DOHH2 (cell line): ENCODE measurements around the gene PEPD.

Experiments
- H3F3A ChIP-seq: fragments of 200-600 bp; sonication (generic), shearing (Covaris generic); 2 replicates; pipeline ENCODE4 v1.6.0; 2016; ENCODE audit warnings: antibody characterized with exemption, mild to moderate bottlenecking; ENCODE audit not compliant: control insufficient read depth, insufficient read depth
- H3K27ac ChIP-seq: fragments of 200-600 bp; sonication (generic); 2 replicates; pipeline ENCODE4 v1.5.1; 2014; ENCODE audit warnings: low read depth, mild to moderate bottlenecking, low read length, moderate library complexity
- H3K27me3 ChIP-seq: fragments of 200-600 bp; sonication (generic); 2 replicates; pipeline ENCODE4 v1.6.1; 2014; ENCODE audit warnings: mild to moderate bottlenecking, low read length, mixed read lengths; ENCODE audit not compliant: control insufficient read depth
- H3K36me3 ChIP-seq: fragments of 200-600 bp; sonication (generic); 2 replicates; pipeline ENCODE4 v1.6.1; 2014; ENCODE audit warnings: mild to moderate bottlenecking, low read length, moderate library complexity, mixed read lengths; ENCODE audit not compliant: control insufficient read depth
- H3K4me1 ChIP-seq: fragments of 200-600 bp; sonication (generic); 2 replicates; pipeline ENCODE4 v1.6.1; 2014; ENCODE audit warnings: mild to moderate bottlenecking, low read length, mixed read lengths; ENCODE audit not compliant: control insufficient read depth
- H3K4me2 ChIP-seq: fragments of 200-600 bp; sonication (generic); 2 replicates; pipeline ENCODE4 v1.6.0; 2014; ENCODE audit warnings: mild to moderate bottlenecking, low read length, moderate library complexity
- H3K4me3 ChIP-seq: fragments of 200-600 bp; sonication (generic); 2 replicates; pipeline ENCODE4 v1.5.1; 2014; ENCODE audit warnings: mild to moderate bottlenecking, low read length, mixed read lengths
- H3K79me2 ChIP-seq: fragments of 200-600 bp; sonication (generic); 2 replicates; pipeline ENCODE4 v1.6.1; 2014; ENCODE audit warnings: mild to moderate bottlenecking, low read length, mixed read lengths; ENCODE audit not compliant: control insufficient read depth
- H3K9me2 ChIP-seq: fragments of 200-600 bp; sonication (generic); replicated peaks from 2 replicates; pipeline ENCODE4 v1.6.1; 2014; ENCODE audit warnings: mild to moderate bottlenecking, low read length, mixed read lengths; ENCODE audit not compliant: control insufficient read depth
- H3K9me3 ChIP-seq: fragments of 200-600 bp; sonication (generic); 2 replicates; pipeline ENCODE4 v1.6.1; 2014; ENCODE audit warnings: antibody characterized with exemption, low read length, mixed read lengths; ENCODE audit not compliant: control insufficient read depth, insufficient read depth
- H4K20me1 ChIP-seq: fragments of 200-600 bp; sonication (generic); 2 replicates; pipeline ENCODE4 v1.6.0; 2014; ENCODE audit warnings: low read depth, mild to moderate bottlenecking, antibody characterized with exemption, low read length, moderate library complexity; ENCODE audit not compliant: control insufficient read depth, insufficient read depth
- CTCF ChIP-seq: fragments of 200-600 bp; sonication (generic); IDR thresholded peaks from one replicate; pipeline ENCODE4 v1.5.1; 2014; ENCODE audit warnings: antibody characterized with exemption, mild to moderate bottlenecking, low read depth, low read length; ENCODE audit not compliant: poor library complexity, severe bottlenecking
- EZH2phosphoT487 ChIP-seq: fragments of 200-600 bp; sonication (generic); IDR thresholded peaks from 2 replicates; pipeline ENCODE4 v1.6.1; 2017; ENCODE audit warnings: borderline replicate concordance, mild to moderate bottlenecking, antibody characterized with exemption, low read length, moderate library complexity, mixed read lengths

PEPD gene

GRCh38 chr19:33505148-33505547, 16.4 kb downstream of the PEPD start:
- Histone ChIP-seq H3K27ac (no peak overlapping the region), H4K20me1 (no peaks in the 10 kb centered on the region), H3K4me1 (no peaks in the 10 kb centered on the region), H3K36me3 (no peaks in the 10 kb centered on the region), H3K9me3 (no peaks in the 10 kb centered on the region), H3K79me2 (no peaks in the 10 kb centered on the region), H3K9me2 (no peaks in the 10 kb centered on the region), H3K27me3 (no peaks in the 10 kb centered on the region), H3K4me2 (no peak overlapping the region), H3F3A (no peaks in the 10 kb centered on the region), H3K4me3 (no peak overlapping the region)
- TF ChIP-seq EZH2phosphoT487: no peak

GRCh38 chr19:33504058-33504444, 17.5 kb downstream of the PEPD start:
- no peak overlapping the region for H3K4me3 ChIP-seq
- TF ChIP-seq EZH2phosphoT487: no peak
- TF ChIP-seq CTCF: no peak
- H3K36me3 ChIP-seq: no peaks in the 10 kb centered on the region
- no peaks in the 10 kb centered on the region for H3K4me1 ChIP-seq
- H3K79me2 ChIP-seq: no peaks in the 10 kb centered on the region
- H3K4me2 ChIP-seq: no peak overlapping the region
- H4K20me1 ChIP-seq: no peaks in the 10 kb centered on the region
- H3K9me2 ChIP-seq: no peaks in the 10 kb centered on the region
- no peaks in the 10 kb centered on the region for H3F3A ChIP-seq
- no peak overlapping the region for H3K27ac ChIP-seq
- no peaks in the 10 kb centered on the region for H3K9me3 ChIP-seq
- H3K27me3 ChIP-seq: no peaks in the 10 kb centered on the region

- TF ChIP-seq CTCF (no peak), EZH2phosphoT487 (no peak)
- Histone ChIP-seq H3K9me3 (no peaks in the 10 kb centered on the region), H3K27me3 (no peaks in the 10 kb centered on the region), H3K9me2 (no peaks in the 10 kb centered on the region), H3K4me2 (no peak overlapping the region), H3K79me2 (no peaks in the 10 kb centered on the region), H3K4me1 (no peaks in the 10 kb centered on the region), H3F3A (no peaks in the 10 kb centered on the region), H3K36me3 (no peaks in the 10 kb centered on the region), H3K4me3 (no peak overlapping the region), H3K27ac (no peak overlapping the region), H4K20me1 (no peaks in the 10 kb centered on the region)
Observed at GRCh38 chr19:33503433-33504057, 18.0 kb downstream of the PEPD start.

GRCh38 chr19:33503030-33503429, 18.6 kb downstream of the PEPD start:
- Histone ChIP-seq H3K4me1 (no peaks in the 10 kb centered on the region), H3F3A (no peaks in the 10 kb centered on the region), H3K36me3 (no peaks in the 10 kb centered on the region), H3K27me3 (no peaks in the 10 kb centered on the region), H3K79me2 (no peaks in the 10 kb centered on the region), H3K4me3 (no peak overlapping the region), H3K27ac (no peak overlapping the region), H3K9me2 (no peaks in the 10 kb centered on the region), H4K20me1 (no peaks in the 10 kb centered on the region), H3K4me2 (no peak overlapping the region), H3K9me3 (no peaks in the 10 kb centered on the region)
- TF ChIP-seq EZH2phosphoT487 (no peak), CTCF (no peak)
